KMS-11 (cell line): ENCODE measurements around the gene GRHPR.

ENCODE experiments used
- H2AFZ ChIP-seq: fragments of 200-600 bp; sonication (generic); 2 replicates; pipeline ENCODE4 v1.6.1; 2016; ENCODE audit warnings: antibody characterized with exemption, mixed run types, low read depth
- H3K27ac ChIP-seq: fragments of 200-600 bp; sonication (generic); 2 replicates; pipeline ENCODE4 v1.6.1; 2016; ENCODE audit warnings: mild to moderate bottlenecking, mixed run types
- H3K27me3 ChIP-seq: fragments of 200-600 bp; sonication (generic); 2 replicates; pipeline ENCODE4 v1.6.1; 2017; ENCODE audit warnings: mild to moderate bottlenecking, low read depth, mixed run types, moderate library complexity; ENCODE audit not compliant: insufficient read depth
- H3K36me3 ChIP-seq: fragments of 200-600 bp; sonication (generic); 2 replicates; pipeline ENCODE4 v1.6.1; 2017; ENCODE audit warnings: mild to moderate bottlenecking, mixed run types; ENCODE audit not compliant: insufficient read depth
- H3K4me1 ChIP-seq: fragments of 200-600 bp; sonication (generic); 2 replicates; pipeline ENCODE4 v1.6.1; 2016; ENCODE audit warnings: mild to moderate bottlenecking, low read depth, mixed run types; ENCODE audit not compliant: poor library complexity, severe bottlenecking
- H3K4me2 ChIP-seq: fragments of 200-600 bp; sonication (generic); 2 replicates; pipeline ENCODE4 v1.7.0; 2016; ENCODE audit warnings: mild to moderate bottlenecking, mixed run types
- H3K4me3 ChIP-seq: fragments of 200-600 bp; sonication (generic); IDR thresholded peaks from 2 replicates; pipeline ENCODE4 v1.6.1; 2017; ENCODE audit warnings: low read depth, low read length, mixed read lengths; ENCODE audit not compliant: insufficient read depth
- H3K79me2 ChIP-seq: fragments of 200-600 bp; sonication (generic); 2 replicates; pipeline ENCODE4 v1.6.1; 2016; ENCODE audit warnings: low read depth, mixed run types; ENCODE audit not compliant: insufficient read depth
- H3K9ac ChIP-seq: fragments of 200-600 bp; sonication (generic); 2 replicates; pipeline ENCODE4 v1.6.1; 2016; ENCODE audit warnings: mild to moderate bottlenecking, mixed run types
- H4K20me1 ChIP-seq: fragments of 200-600 bp; sonication (generic); 2 replicates; pipeline ENCODE4 v1.6.1; 2016; ENCODE audit warnings: mild to moderate bottlenecking, mixed run types; ENCODE audit not compliant: insufficient read depth
- TF ChIP-seq, protein P1 (sequence below): fragments of 200-600 bp; sonication (generic); conservative IDR thresholded peaks from 2 replicates; pipeline ENCODE4 v1.6.1; 2017; ENCODE audit warnings: low read depth, mild to moderate bottlenecking, antibody characterized with exemption, low read length, moderate library complexity, mixed read lengths

GRHPR gene

DNA sequence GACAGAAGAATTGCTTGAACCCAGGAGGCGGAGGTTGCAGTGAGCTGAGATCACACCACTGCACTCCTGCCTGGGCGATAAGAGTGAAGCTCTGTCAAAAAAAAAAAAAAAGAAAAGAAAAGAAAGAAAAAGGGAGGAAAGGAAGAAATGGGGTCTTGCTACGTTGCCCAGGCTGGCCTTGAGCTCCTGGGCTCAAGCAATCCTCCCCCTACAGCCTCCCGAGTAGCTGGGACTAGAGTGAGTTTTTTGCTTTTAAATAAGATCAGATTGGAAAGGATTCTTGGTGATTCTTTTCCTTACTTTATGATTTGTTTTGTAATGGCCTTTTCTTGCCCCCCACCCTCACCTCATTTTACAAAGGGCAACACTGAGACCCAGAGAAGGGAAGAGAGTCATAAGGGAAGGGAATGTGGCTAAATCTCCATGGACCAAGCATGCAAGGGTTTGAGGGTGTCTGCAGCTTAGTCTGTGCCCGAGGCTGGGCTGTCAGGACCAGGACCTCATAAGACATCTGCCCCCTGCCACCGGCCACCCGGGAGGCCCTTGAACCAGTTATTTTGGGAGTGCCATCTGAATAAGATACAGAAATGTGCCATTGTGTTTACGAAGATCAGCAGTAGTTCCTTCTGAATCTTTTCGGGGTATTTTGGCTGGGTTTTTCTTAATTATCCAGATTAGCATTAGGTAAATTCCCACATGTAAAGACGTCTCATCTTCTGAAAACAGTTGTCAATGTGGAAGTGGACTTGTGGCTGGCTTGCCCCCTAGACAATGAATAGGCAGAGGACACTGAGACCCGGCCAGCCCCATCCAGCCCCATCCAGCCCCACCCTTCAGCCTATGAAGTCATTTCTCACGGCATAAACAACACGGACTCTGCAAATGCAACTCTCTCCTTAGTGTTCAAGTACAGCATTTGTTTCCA, 44.5 kb upstream of the GRHPR start:
- H3K4me2 ChIP-seq: no peak overlapping the region
- H3K9ac ChIP-seq: no peak overlapping the region

DNA sequence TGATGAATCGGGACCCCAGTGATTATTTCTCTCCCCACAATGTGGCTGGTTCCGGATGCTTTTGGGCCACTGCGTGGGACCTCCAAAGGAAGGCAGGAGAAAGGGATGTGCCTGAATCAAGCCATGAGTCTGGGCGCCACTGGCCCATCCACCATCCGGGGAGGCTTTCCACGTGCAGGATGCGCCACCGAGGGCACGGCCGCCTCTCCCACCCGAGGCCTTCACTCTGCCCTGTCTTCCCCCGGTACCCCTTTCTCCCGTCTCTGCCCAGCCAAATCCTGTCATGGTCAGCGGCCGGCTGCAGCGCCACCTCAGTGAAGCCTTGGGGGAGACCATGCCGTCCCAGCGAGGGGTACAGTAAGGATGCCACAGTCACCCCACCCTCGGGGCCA, 43.9 kb upstream of the GRHPR start:
- Histone ChIP-seq H4K20me1 (no peaks in the 10 kb centered on the region), H3K4me3 (no peak overlapping the region), H3K27me3 (peaks cover 2% of the 10 kb centered on the region; the same call in 1 of the 2 replicates), H3K4me1 (no peaks in the 10 kb centered on the region), H3K27ac (no peak overlapping the region), H2AFZ (no peak overlapping the region), H3K79me2 (no peaks in the 10 kb centered on the region), H3K4me2 (no peak overlapping the region), H3K36me3 (no peaks in the 10 kb centered on the region), H3K9ac (no peak overlapping the region)
- TF ChIP-seq, protein P1, sequence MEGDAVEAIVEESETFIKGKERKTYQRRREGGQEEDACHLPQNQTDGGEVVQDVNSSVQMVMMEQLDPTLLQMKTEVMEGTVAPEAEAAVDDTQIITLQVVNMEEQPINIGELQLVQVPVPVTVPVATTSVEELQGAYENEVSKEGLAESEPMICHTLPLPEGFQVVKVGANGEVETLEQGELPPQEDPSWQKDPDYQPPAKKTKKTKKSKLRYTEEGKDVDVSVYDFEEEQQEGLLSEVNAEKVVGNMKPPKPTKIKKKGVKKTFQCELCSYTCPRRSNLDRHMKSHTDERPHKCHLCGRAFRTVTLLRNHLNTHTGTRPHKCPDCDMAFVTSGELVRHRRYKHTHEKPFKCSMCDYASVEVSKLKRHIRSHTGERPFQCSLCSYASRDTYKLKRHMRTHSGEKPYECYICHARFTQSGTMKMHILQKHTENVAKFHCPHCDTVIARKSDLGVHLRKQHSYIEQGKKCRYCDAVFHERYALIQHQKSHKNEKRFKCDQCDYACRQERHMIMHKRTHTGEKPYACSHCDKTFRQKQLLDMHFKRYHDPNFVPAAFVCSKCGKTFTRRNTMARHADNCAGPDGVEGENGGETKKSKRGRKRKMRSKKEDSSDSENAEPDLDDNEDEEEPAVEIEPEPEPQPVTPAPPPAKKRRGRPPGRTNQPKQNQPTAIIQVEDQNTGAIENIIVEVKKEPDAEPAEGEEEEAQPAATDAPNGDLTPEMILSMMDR: no peak

More for the DNA sequence above, 44.5 kb upstream of the GRHPR start:
- H3K27ac ChIP-seq: no peak overlapping the region
- H3K4me1 ChIP-seq: no peaks in the 10 kb centered on the region
- no peaks in the 10 kb centered on the region for H3K79me2 ChIP-seq
- peaks cover 3% of the 10 kb centered on the region; the same call in 1 of the 2 replicates for H3K27me3 ChIP-seq
- H2AFZ ChIP-seq: no peak overlapping the region
- no peaks in the 10 kb centered on the region for H3K36me3 ChIP-seq
- no peaks in the 10 kb centered on the region for H4K20me1 ChIP-seq
- TF ChIP-seq, protein P1: no peak
- H3K4me3 ChIP-seq: no peak overlapping the region

DNA sequence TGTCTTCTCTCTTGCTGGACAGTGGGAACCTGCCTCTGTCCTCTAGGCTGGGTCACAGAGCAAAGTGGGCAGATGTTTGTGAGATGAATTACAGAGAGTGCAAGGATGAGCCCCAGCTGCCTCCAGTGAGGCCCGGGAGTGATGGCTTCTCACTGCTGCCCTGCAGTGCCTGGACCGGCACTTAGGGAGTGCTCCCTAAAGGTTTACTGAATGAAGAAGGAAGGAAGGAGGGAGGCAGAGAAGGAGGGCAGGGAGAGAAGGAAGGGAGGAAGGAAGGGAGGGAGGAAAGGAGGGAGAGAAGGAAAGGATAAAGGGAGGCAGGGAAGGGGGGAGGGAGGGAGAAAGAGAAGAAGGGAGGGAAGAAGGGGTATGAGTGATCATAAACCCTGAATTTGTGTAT, 42.7 kb upstream of the GRHPR start:
- TF ChIP-seq, protein P1: no peak
- H3K27me3 ChIP-seq: no peaks in the 10 kb centered on the region
- no peaks in the 10 kb centered on the region for H3K4me1 ChIP-seq
- no peak overlapping the region for H3K27ac ChIP-seq
- H3K36me3 ChIP-seq: no peaks in the 10 kb centered on the region
- H3K9ac ChIP-seq: no peak overlapping the region
- no peak overlapping the region for H2AFZ ChIP-seq
- no peak overlapping the region for H3K4me3 ChIP-seq
- no peaks in the 10 kb centered on the region for H4K20me1 ChIP-seq
- no peaks in the 10 kb centered on the region for H3K79me2 ChIP-seq
- H3K4me2 ChIP-seq: no peak overlapping the region

DNA sequence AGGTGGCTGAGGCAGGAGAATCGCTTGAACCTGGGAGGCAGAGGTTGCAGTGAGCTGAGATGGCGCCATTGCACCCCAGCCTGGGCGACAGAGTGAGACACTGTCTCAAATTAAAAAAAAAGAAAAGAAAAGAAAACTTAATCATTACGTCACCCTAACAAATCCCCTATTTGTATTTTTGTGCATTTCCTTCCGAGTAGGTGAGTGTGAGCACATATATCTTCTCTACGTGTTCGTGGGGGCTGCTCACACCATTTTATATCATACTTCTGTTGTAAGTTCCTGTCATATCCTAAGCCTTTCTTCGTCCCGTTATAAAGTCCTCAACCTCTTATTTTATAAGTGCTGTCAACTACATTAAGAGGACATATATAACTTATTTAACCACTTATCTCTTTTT, 41.9 kb upstream of the GRHPR start:
- Histone ChIP-seq H3K4me3 (no peak overlapping the region), H3K4me2 (no peak overlapping the region), H3K9ac (no peak overlapping the region), H3K27me3 (no peaks in the 10 kb centered on the region), H3K27ac (no peak overlapping the region), H3K36me3 (no peaks in the 10 kb centered on the region), H3K4me1 (no peaks in the 10 kb centered on the region), H2AFZ (no peak overlapping the region), H3K79me2 (no peaks in the 10 kb centered on the region), H4K20me1 (no peaks in the 10 kb centered on the region)
- TF ChIP-seq, protein P1: no peak
